Erythroblast (primary cell): Measurements from ENCODE around the gene RNF8.

Experiments used
- DNase-seq, 2 experiments: peaks; one replicate each; lab custom pipeline; 2025; lab: John Stamatoyannopoulos, UW
- GATA1 ChIP-seq: IDR thresholded peaks from 2 replicates; pipeline ENCODE4 v1.6.1; 2011; ENCODE audit warnings: low read depth, mild to moderate bottlenecking, control low read depth, low read length, moderate library complexity
- POLR2A ChIP-seq: IDR thresholded peaks from 2 replicates; pipeline ENCODE4 v1.6.1; 2011; ENCODE audit warnings: mild to moderate bottlenecking, low read length

Gene RNF8

DNA sequence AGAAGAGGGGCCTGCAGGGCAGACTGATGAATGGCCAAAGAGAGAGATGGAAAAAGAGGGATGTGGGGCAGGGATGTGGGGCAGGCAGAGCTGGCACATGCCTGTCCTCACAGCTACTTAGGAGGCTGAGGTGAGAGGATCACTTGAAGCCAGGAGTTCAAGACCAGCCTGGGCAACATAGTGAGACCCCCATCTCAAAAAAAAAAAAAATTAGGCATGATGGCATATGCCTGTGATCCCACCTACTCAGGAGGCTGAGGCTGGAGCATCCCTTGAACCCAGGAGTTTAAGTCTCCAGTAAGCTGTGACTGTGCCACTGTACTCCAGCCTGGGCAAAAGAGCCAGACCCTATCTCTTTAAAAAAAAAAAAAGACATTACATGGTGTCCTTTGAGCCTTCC, 34.8 kb downstream of the RNF8 start:
- no peak for DNase-seq
- TF ChIP-seq POLR2A: no peak
- TF ChIP-seq GATA1: no peak

GRCh38 chr6:37389857-37390256, 36.1 kb downstream of the RNF8 start:
- no peak for DNase-seq
- no peak for TF ChIP-seq POLR2A
- TF ChIP-seq GATA1: no peak

GRCh38 chr6:37391120-37391519, 37.3 kb downstream of the RNF8 start:
- TF ChIP-seq GATA1 (no peak), POLR2A (no peak)
- DNase-seq: no peak

DNA sequence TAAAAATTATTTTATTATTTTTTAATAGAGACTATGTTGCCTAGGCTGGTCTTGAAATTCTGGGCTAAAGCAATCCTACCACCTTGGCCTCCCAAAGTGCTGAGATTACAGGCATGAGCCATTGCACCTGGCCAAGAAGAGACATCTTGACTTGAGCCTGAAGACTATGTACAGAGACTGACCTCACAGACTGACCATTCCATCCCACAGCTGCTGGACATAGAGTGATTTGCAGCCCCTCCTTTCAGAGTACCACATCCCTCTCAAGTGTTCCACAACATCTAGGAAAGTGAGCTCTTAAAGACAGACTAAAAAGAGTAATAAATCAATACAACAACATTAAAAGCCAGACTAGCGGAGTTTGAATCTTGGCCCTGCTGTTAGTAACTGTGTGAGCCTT, 39.0 kb downstream of the RNF8 start:
- no peak for DNase-seq
- no peak for TF ChIP-seq POLR2A
- no peak for TF ChIP-seq GATA1

DNA sequence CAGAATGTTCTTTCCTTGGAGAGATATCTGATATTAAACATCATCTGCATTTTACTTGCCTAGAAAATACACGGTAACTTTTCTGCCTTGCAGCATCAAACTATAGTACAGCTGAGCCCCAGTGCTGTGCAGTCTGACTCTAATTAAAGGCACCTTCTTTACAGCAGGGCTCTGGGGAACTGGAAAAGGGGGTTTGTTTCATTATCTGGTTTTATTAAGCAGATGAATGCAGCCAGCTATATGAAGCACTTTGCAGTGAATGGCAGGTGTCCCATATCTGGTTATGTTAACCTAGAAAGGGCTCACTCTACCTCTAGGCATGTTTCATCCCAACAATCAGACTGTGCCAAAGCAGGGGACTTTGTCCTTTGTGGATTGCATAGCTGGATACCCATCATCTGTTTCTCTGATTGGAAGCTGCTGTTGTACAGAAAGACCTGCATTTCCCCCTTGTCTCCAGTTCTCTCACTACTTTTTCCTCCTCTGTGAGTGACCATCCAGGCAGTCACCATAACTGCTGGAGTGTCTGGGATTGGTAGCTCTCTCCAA, 39.7 kb downstream of the RNF8 start:
- DNase-seq: no peak
- TF ChIP-seq POLR2A: no peak
- TF ChIP-seq GATA1: no peak

- no peak for DNase-seq
- no peak for TF ChIP-seq POLR2A
- TF ChIP-seq GATA1: no peak
These were observed 42.9 kb downstream of the RNF8 start for GRCh38 chr6:37396571-37397180.

- DNase-seq: peak; percentile 8 to 26
- no peak for TF ChIP-seq POLR2A
- no peak for TF ChIP-seq GATA1
These were observed 45.3 kb downstream of the RNF8 start for GRCh38 chr6:37399131-37399530.

DNA sequence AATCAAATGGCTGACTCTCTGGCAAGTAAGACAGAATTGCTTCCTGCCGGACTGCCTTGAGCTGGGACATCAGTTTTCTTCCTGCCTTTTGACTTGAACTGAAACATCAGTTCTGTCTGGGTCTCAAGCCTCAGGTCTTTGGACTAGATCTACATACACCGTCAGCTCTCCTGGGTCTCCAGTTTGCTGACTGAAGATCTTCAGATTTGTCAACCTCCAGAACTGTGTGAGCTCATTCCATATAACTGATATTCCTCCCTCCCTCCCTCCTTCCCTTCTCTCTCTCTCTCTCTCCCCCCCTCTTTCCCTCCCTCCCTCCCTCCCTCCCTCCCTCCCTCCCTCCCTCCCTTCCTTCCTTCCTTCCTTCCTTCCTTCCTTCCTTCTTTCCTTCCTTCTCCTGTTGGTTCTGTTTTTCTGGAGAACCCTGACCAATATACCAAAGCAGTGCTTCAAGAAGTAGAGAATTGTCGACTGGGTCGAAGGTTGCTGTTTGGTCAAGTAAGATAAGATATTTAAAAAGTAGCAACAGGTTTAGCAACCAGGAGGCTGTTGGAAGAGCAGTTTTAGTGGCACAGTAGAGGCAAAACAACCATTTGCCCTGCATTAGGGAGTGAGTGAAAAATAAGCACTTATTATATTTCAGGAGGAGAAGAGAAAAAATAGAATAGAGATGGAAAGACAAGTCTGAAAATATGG, 46.2 kb downstream of the RNF8 start:
- DNase-seq: peak; percentile 24 to 37
- TF ChIP-seq GATA1 (no peak), POLR2A (no peak)

DNA sequence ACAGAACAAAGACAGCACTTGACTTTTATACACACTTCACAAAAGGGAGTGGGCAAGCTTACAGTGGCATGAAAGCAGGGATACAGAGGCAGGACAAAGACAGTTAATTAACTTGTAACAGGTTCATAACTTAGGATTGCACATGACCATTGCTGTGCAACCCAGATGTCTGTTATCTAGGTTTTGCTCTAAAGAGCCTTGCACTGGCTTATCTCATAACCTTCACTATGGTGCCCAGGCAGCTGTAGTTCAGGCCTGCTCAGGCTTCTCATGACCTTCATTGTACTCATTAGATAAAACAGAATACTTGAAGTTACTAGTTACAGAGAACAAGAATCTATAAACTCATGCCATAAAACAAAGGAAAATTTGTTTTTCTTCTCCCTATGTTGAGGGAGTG, 47.9 kb downstream of the RNF8 start:
- peak; percentile 19 for TF ChIP-seq POLR2A
- DNase-seq: peak; percentile 78 to 93

- DNase-seq: no peak
- TF ChIP-seq GATA1: no peak
- no peak for TF ChIP-seq POLR2A
These were observed 53.1 kb downstream of the RNF8 start for GRCh38 chr6:37406726-37407341.

DNA sequence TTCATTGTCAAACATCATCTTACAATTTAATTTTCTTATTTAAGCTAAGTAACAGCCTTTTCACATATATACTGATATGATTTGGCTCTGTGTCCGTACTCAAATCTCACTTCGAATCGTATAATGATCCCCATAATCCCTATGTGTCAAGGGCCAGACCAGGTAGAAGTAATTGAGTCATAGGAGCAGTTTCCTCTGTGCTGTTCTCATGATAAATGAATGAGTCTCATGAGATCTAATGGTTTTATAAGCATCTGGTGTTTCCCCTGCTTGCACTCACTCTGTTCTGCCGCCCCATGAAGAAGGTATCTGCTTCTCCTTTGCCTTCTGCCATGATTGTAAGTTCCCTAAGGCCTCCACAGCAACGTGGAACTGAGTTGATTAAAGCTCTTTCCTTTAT, 54.2 kb downstream of the RNF8 start:
- no peak for DNase-seq
- TF ChIP-seq GATA1 (no peak), POLR2A (no peak)

DNA sequence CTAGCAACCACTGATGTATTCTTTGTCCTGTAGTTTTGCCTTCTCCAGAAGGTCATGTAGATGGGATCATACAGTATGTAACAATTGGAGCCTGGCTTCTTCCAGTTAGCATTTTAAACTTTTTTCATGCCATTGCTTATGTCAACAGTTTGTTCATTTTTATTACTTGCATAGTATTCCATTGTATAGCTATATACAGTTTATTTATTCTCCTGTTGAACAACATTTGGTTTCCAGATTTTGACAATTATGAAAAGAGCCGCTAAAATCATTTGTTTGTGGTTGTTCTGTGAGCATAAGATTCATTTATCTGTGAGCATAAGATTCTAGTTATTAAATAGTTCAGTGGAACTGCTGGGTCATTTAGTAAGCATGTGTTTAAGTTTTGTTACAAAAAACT, 55.7 kb downstream of the RNF8 start:
- no peak for DNase-seq
- TF ChIP-seq POLR2A: no peak
- no peak for TF ChIP-seq GATA1

DNA sequence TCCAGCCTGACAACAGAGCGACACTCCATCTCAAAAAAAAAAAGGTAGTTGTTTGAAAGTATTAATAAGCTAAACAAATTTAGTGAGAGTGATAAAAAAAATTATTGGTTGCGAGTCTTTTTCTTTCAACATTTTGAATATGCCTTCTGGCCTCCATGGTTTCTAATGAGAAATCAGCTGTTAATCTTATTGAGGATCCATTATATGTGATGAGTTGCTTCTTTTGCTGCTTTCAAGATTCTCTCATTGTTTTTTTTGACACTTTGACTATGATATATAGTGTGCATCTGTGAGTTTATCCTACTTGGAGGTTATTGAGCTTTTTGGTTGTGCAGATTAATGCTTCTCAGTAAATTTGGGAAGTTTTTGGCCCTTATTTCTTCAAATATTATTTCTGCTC, 63.6 kb downstream of the RNF8 start:
- DNase-seq: no peak
- TF ChIP-seq POLR2A: no peak
- no peak for TF ChIP-seq GATA1

DNA sequence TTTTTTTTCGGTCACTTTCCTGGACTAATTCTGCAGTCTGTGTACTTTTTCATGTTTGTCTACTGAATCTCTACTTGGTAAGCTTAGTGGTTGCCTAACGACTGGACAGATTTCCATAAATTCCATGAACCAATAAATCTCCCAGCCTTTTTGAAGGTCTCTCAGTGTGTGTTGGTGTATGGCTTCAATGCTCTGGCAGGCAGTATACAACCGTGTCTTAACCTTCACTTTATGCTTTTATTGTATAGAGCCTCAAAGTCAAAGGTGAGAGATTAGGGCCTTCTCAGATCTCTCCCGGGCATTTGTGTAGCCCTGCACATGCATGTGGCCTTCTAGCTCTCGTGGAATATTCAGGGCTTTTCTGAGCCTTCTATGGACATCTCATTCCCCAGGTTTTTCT, 64.9 kb downstream of the RNF8 start:
- no peak for TF ChIP-seq GATA1
- TF ChIP-seq POLR2A: no peak
- DNase-seq: no peak
